HepG2 (cell line): ENCODE data around the gene ATG9A. TPM values are rescaled to one million over a fixed set of nuclear protein-coding genes. Genes with fewer than 3 reads are reported as not detected.

Experiments used
- ARNT2 ChIP-seq: sonication (generic); formaldehyde crosslinking; IDR thresholded peaks from 2 replicates; pipeline ENCODE4 v1.8.0; 2022; ENCODE audit warnings: mild to moderate bottlenecking, low read depth, missing genetic modification reagents, moderate library complexity
- ERF ChIP-seq: IDR thresholded peaks from 2 replicates; pipeline ENCODE4 v1.6.1; 2018; ENCODE audit warnings: missing biosample characterization, missing genetic modification reagents
- EZH2 ChIP-seq: conservative IDR thresholded peaks from 2 replicates; pipeline ENCODE4 v1.6.1; 2012; ENCODE audit warnings: mild to moderate bottlenecking, low read depth, low read length, moderate library complexity
- FOXA1 ChIP-seq, 2 experiments: fragments of 450-650 bp in 1 of 2; sonication (generic) in 1 of 2; formaldehyde crosslinking in 1 of 2; IDR thresholded peaks; 2 replicates each; pipeline versions ENCODE4 v1.4.0 to v1.6.1; 2016 to 2020; ENCODE audit warnings: missing genetic modification reagents in 1 of 2
- KDM3A ChIP-seq: IDR thresholded peaks from 2 replicates; pipeline ENCODE4 v1.6.1; 2018; ENCODE audit warnings: low read depth, missing compliant biosample characterization
- MAFG ChIP-seq: sonication (generic); formaldehyde crosslinking; IDR thresholded peaks from 2 replicates; pipeline ENCODE4 v1.5.1; 2020; ENCODE audit warnings: mild to moderate bottlenecking, missing genetic modification reagents
- PCBP2 ChIP-seq: fragments of 200-400 bp; formaldehyde crosslinking; optimal IDR thresholded peaks from 2 replicates; pipeline ENCODE3; 2018; ENCODE audit warnings: low read length, low read depth; ENCODE audit not compliant: poor library complexity, severe bottlenecking
- SMAD3 ChIP-seq: sonication (generic); formaldehyde crosslinking; IDR thresholded peaks from 2 replicates; pipeline ENCODE4 v1.4.0; 2020; ENCODE audit warnings: missing genetic modification reagents
- SNRNP70 ChIP-seq: fragments of 200-400 bp; formaldehyde crosslinking; IDR thresholded peaks from 2 replicates; pipeline ENCODE4 v1.6.1; 2017; ENCODE audit warnings: mild to moderate bottlenecking, low read depth, low read length, moderate library complexity
- SOX5 ChIP-seq: IDR thresholded peaks from 2 replicates; pipeline ENCODE4 v1.6.1; 2016; ENCODE audit warnings: borderline replicate concordance
- SOX6 ChIP-seq, 2 experiments: fragments of 450-650 bp in 1 of 2; sonication (generic) in 1 of 2; formaldehyde crosslinking in 1 of 2; IDR thresholded peaks; 2 replicates each; pipeline versions ENCODE4 v1.4.0 to v1.6.1; 2017 to 2020; ENCODE audit warnings: antibody characterized with exemption in 1 of 2, mild to moderate bottlenecking in 1 of 2, missing genetic modification reagents in 1 of 2
- TARDBP ChIP-seq: sonication (generic); formaldehyde crosslinking; IDR thresholded peaks from 2 replicates; pipeline ENCODE4 v1.8.0; 2022; ENCODE audit warnings: mild to moderate bottlenecking, missing genetic modification reagents
- XBP1 ChIP-seq: sonication (generic); formaldehyde crosslinking; IDR thresholded peaks from 2 replicates; pipeline ENCODE4 v1.5.0; 2020; ENCODE audit warnings: missing genetic modification reagents
- ZFP37 ChIP-seq: sonication (generic); formaldehyde crosslinking; IDR thresholded peaks from 2 replicates; pipeline ENCODE4 v1.4.0; 2020; ENCODE audit warnings: missing genetic modification reagents, borderline replicate concordance
- ZKSCAN1 ChIP-seq: fragments of 150-350 bp; IDR thresholded peaks from 2 replicates; pipeline ENCODE4 v1.6.1; 2014; ENCODE audit warnings: low read length
- ZNF143 ChIP-seq: sonication (generic); formaldehyde crosslinking; IDR thresholded peaks from 2 replicates; pipeline ENCODE4 v1.4.0; 2020; ENCODE audit warnings: missing genetic modification reagents
- ZNF234 ChIP-seq: sonication (generic); formaldehyde crosslinking; conservative IDR thresholded peaks from 2 replicates; pipeline ENCODE4 v1.5.1; 2020; ENCODE audit warnings: mild to moderate bottlenecking, missing genetic modification reagents
- ZNF33B ChIP-seq: sonication (generic); formaldehyde crosslinking; IDR thresholded peaks from 2 replicates; pipeline ENCODE4 v1.5.1; 2020; ENCODE audit warnings: mild to moderate bottlenecking, missing genetic modification reagents
- ZNF430 ChIP-seq: sonication (generic); formaldehyde crosslinking; IDR thresholded peaks from 2 replicates; pipeline ENCODE4 v1.9.0; 2021; ENCODE audit warnings: mild to moderate bottlenecking, missing genetic modification reagents
- ZNF446 ChIP-seq: sonication (generic); formaldehyde crosslinking; IDR thresholded peaks from 2 replicates; pipeline ENCODE4 v1.5.0; 2020; ENCODE audit warnings: mild to moderate bottlenecking, missing genetic modification reagents
- ZNF678 ChIP-seq: sonication (generic); formaldehyde crosslinking; IDR thresholded peaks from 2 replicates; pipeline ENCODE4 v1.4.0; 2020; ENCODE audit warnings: mild to moderate bottlenecking, missing genetic modification reagents
- ZNF790 ChIP-seq: sonication (generic); formaldehyde crosslinking; IDR thresholded peaks from 2 replicates; pipeline ENCODE4 v1.8.0; 2022; ENCODE audit warnings: missing genetic modification reagents, mild to moderate bottlenecking, borderline replicate concordance
- polyA plus RNA-seq, 8 experiments: library from polyadenylated mRNA; depleted of rRNA in 3 of 8; stranded (reverse) in 7 of 8; unstranded in 1 of 8; fragments of >200 nt; fragmentation: Illumina TruSeq in 4 of 8; extraction: Trizol in 4 of 8; gene quantifications; 2 replicates each; pipeline versions ENCODE4 v1.2.1 to v1.2.3, GENCODE V29; 2011 to 2016; ENCODE audit warnings: low read depth in 4 of 8, missing spikeins in 1 of 8, mixed read lengths in 1 of 8; ENCODE audit not compliant: insufficient read depth in 1 of 8
- total RNA-seq, 5 experiments: library from RNA; depleted of rRNA; stranded (reverse); fragments of >200 nt; fragmentation: Illumina TruSeq; extraction: Trizol; gene quantifications; 2 replicates each; pipeline ENCODE4 v1.2.3, GENCODE V29; 2016; ENCODE audit warnings: low read depth in 1 of 5
- TF ChIP-seq, protein P1 (sequence below): sonication (generic); formaldehyde crosslinking; IDR thresholded peaks from 2 replicates; pipeline ENCODE4 v1.5.0; 2020; ENCODE audit warnings: missing genetic modification reagents, mild to moderate bottlenecking, borderline replicate concordance
- TF ChIP-seq, protein P2 (sequence below): sonication (generic); formaldehyde crosslinking; IDR thresholded peaks from 2 replicates; pipeline ENCODE4 v1.4.0; 2020; ENCODE audit warnings: missing genetic modification reagents, borderline replicate concordance

ATG9A gene
- total and polyA plus RNA-seq, 2 of the 13 experiments (the other 11 are each of a cell fraction or from before 2014, with no cell fraction given): 35.0 to 131 TPM

DNA sequence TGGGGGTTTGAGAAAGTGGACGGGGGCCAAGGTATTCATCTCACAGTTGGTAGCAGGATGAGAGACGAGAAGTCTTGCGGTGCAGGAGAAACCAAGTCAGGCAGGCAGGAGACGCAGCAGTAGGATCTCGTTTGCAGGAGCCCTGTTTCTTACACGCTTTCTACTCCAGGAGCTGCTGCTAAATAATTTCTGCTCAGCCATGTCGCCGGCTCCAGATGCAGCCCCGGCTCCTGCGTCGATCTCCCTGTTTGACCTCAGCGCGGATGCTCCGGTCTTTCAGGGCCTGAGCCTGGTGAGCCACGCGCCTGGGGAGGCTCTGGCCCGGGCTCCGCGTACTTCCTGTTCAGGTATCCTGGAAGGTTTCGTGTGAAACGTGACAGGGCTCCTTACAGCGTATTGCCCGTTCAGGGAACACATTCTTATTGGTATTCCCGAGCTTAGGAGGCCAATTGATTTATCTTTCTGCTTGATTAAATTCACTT is 664 bp upstream of the ATG9A start (continued):
- TF ChIP-seq PCBP2 (no peak), ZNF678 (CRISPR knock-in tag) (no peak), ZFP37 (CRISPR knock-in tag) (peak; percentile 74; the same call in 1 of the 2 replicates), KDM3A (CRISPR knock-in tag) (no peak), FOXA1 (IDR thresholded peaks at IDR 0.05) (no peak), FOXA1 (CRISPR knock-in tag; IDR thresholded peaks at IDR 0.05) (no peak), EZH2 (no peak), XBP1 (CRISPR knock-in tag) (no peak), ZKSCAN1 (no peak), ARNT2 (CRISPR knock-in tag) (peak; percentile 71), TARDBP (CRISPR knock-in tag) (peak; percentile 13; the same call in 1 of the 2 replicates), SOX5 (CRISPR knock-in tag) (no peak), ZNF234 (CRISPR knock-in tag) (no peak), SNRNP70 (no peak), MAFG (CRISPR knock-in tag) (no peak), SOX6 (IDR thresholded peaks at IDR 0.05) (no peak), SOX6 (CRISPR knock-in tag; IDR thresholded peaks at IDR 0.05) (no peak), ZNF143 (CRISPR knock-in tag) (no peak), ZNF446 (CRISPR knock-in tag) (no peak), ZNF33B (0 out of 2 replicates have a peak, but pooled peaks have one; percentile 16), SMAD3 (no peak; the same call in 1 of the 2 replicates), ERF (CRISPR knock-in tag) (0 out of 2 replicates have a peak, but pooled peaks have one; percentile 4), ZNF430 (CRISPR knock-in tag) (0 out of 2 replicates have a peak, but pooled peaks have one; percentile 19), ZNF790 (CRISPR knock-in tag) (no peak; the same call in 1 of the 2 replicates)
- TF ChIP-seq, protein P1, sequence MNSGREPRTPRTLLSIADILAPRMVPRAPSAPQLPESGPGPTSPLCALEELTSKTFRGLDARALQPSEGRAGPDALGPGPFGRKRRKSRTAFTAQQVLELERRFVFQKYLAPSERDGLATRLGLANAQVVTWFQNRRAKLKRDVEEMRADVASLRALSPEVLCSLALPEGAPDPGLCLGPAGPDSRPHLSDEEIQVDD: no peak
- TF ChIP-seq, protein P2, sequence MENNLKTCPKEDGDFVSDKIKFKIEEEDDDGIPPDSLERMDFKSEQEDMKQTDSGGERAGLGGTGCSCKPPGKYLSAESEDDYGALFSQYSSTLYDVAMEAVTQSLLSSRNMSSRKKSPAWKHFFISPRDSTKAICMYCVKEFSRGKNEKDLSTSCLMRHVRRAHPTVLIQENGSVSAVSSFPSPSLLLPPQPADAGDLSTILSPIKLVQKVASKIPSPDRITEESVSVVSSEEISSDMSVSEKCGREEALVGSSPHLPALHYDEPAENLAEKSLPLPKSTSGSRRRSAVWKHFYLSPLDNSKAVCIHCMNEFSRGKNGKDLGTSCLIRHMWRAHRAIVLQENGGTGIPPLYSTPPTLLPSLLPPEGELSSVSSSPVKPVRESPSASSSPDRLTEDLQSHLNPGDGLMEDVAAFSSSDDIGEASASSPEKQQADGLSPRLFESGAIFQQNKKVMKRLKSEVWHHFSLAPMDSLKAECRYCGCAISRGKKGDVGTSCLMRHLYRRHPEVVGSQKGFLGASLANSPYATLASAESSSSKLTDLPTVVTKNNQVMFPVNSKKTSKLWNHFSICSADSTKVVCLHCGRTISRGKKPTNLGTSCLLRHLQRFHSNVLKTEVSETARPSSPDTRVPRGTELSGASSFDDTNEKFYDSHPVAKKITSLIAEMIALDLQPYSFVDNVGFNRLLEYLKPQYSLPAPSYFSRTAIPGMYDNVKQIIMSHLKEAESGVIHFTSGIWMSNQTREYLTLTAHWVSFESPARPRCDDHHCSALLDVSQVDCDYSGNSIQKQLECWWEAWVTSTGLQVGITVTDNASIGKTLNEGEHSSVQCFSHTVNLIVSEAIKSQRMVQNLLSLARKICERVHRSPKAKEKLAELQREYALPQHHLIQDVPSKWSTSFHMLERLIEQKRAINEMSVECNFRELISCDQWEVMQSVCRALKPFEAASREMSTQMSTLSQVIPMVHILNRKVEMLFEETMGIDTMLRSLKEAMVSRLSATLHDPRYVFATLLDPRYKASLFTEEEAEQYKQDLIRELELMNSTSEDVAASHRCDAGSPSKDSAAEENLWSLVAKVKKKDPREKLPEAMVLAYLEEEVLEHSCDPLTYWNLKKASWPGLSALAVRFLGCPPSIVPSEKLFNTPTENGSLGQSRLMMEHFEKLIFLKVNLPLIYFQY (CRISPR knock-in tag): no peak
